AG04450 (cell line): ENCODE measurements around the gene CKLF. TPM values are rescaled to one million over a fixed set of nuclear protein-coding genes. Genes with fewer than 3 reads are reported as not detected.
"Not testable (repeated sequence)": the region's sequence is repeated elsewhere in the genome, so short reads cannot be mapped to it uniquely, and the experiment has no call there.

Experiments used
- CTCF ChIA-PET: fragments of 300-600, 350-600 bp; formaldehyde crosslinking; extraction: SDS; loops from one replicate; lab custom pipeline; 2022; ENCODE audit warnings: antibody characterized with exemption, inconsistent platforms; lab: Charles Lee
- POLR2A ChIA-PET: fragments of 350-600 bp; formaldehyde crosslinking; extraction: SDS; loops from one replicate; lab custom pipeline; 2021; ENCODE audit warnings: antibody characterized with exemption, inconsistent platforms; lab: Yijun Ruan, JAX
- DNase-seq: peaks from one replicate; pipeline ENCODE4 v3.0.0-alpha.2; 2011; ENCODE audit warnings: low read depth, low spot score
- H3K27ac ChIP-seq: one replicate; pipeline ENCODE4 v1.5.1; 2012; ENCODE audit warnings: low read depth, low read length, control low read depth
- H3K27me3 ChIP-seq: one replicate; pipeline ENCODE4 v1.6.0; 2012; ENCODE audit warnings: low read length; ENCODE audit not compliant: control insufficient read depth, insufficient read depth
- H3K4me3 ChIP-seq: 2 replicates; pipeline ENCODE4 v1.5.1; 2011; ENCODE audit warnings: mild to moderate bottlenecking, low read depth, low read length, control low read depth
- H3K9me3 ChIP-seq: 2 replicates; pipeline ENCODE4 v1.5.1; 2012; ENCODE audit warnings: low read length; ENCODE audit not compliant: control insufficient read depth, insufficient read depth
- CTCF ChIP-seq: IDR thresholded peaks from 2 replicates; pipeline ENCODE4 v1.5.1; 2011; ENCODE audit warnings: low read depth, low read length, control low read depth, inconsistent platforms
- polyA plus RNA-seq: library from polyadenylated mRNA; depleted of rRNA; stranded (reverse); fragments of >200 nt; gene quantifications from 2 replicates; pipeline ENCODE4 v1.2.3, GENCODE V29; 2011

CKLF gene
- polyA plus RNA-seq, 1 experiment: 56.2 TPM

- ChIA-PET POLR2A (no interaction called here), CTCF (interaction anchor here (1.3 kb wide), 1 partner anchor 18 kb away, joined by 8 read pairs; no protein-coding TSS in a partner anchor)
- Histone ChIP-seq H3K27ac (no peak overlapping the region), H3K4me3 (no peak overlapping the region), H3K27me3 (peaks cover 10% of the 10 kb centered on the region), H3K9me3 (no peaks in the 10 kb centered on the region)
- DNase-seq: no peak
- TF ChIP-seq CTCF: no peak
Measured at GRCh38 chr16:66590322-66590721, 37.9 kb downstream of the CKLF start.

- no peak overlapping the region for H3K27ac ChIP-seq
- peaks cover 10% of the 10 kb centered on the region for H3K27me3 ChIP-seq
- POLR2A ChIA-PET: no interaction called here
- H3K4me3 ChIP-seq: no peak overlapping the region
- DNase-seq: no peak
- H3K9me3 ChIP-seq: no peaks in the 10 kb centered on the region
- CTCF ChIA-PET: interaction anchor here (1.3 kb wide), 1 partner anchor 18 kb away, joined by 8 read pairs; no protein-coding TSS in a partner anchor
- no peak for TF ChIP-seq CTCF
Measured at GRCh38 chr16:66591018-66591417, 38.6 kb downstream of the CKLF start.

- Histone ChIP-seq H3K27me3 (peaks cover 10% of the 10 kb centered on the region), H3K4me3 (no peak overlapping the region), H3K27ac (no peak overlapping the region), H3K9me3 (no peaks in the 10 kb centered on the region)
- no peak for DNase-seq
- no peak for TF ChIP-seq CTCF
- ChIA-PET POLR2A (interaction anchor here (0.7 kb wide), 1 partner anchor 58 kb away, joined by 4 read pairs; no protein-coding TSS in a partner anchor), CTCF (no interaction called here)
Measured at GRCh38 chr16:66592241-66592640, 39.9 kb downstream of the CKLF start.

- ChIA-PET CTCF (no interaction called here), POLR2A (interaction anchor here (0.7 kb wide), 1 partner anchor 58 kb away, joined by 4 read pairs; no protein-coding TSS in a partner anchor)
Measured at GRCh38 chr16:66592814-66593213, 40.4 kb downstream of the CKLF start.

GRCh38 chr16:66594739-66595138 lies 42.4 kb downstream of the CKLF start:
- ChIA-PET POLR2A (no interaction called here), CTCF (interaction anchor here (1.6 to 2.1 kb wide), 2 partner anchors 14 to 188 kb away, joined by 3 to 8 read pairs; no protein-coding TSS in a partner anchor)
- TF ChIP-seq CTCF: no peak
- Histone ChIP-seq H3K9me3 (no peaks in the 10 kb centered on the region), H3K27me3 (peaks cover 14% of the 10 kb centered on the region), H3K27ac (no peak overlapping the region), H3K4me3 (no peak overlapping the region)
- DNase-seq: no peak

More at GRCh38 chr16:66592814-66593213, 40.4 kb downstream of the CKLF start:
- DNase-seq: no peak
- H3K4me3 ChIP-seq: no peak overlapping the region
- no peaks in the 10 kb centered on the region for H3K9me3 ChIP-seq
- peaks cover 12% of the 10 kb centered on the region for H3K27me3 ChIP-seq
- TF ChIP-seq CTCF: no peak
- no peak overlapping the region for H3K27ac ChIP-seq

- POLR2A ChIA-PET: not testable (repeated sequence)
- CTCF ChIA-PET: interaction anchor here (1.6 to 2.3 kb wide), 2 partner anchors 12 to 190 kb away, joined by 3 to 13 read pairs; no protein-coding TSS in a partner anchor
Measured at GRCh38 chr16:66596559-66596958, 44.2 kb downstream of the CKLF start.

More at GRCh38 chr16:66596559-66596958, 44.2 kb downstream of the CKLF start:
- H3K27ac ChIP-seq, DNase-seq, H3K9me3 ChIP-seq, H3K4me3 ChIP-seq: not testable (repeated sequence)
- H3K27me3 ChIP-seq: peaks cover 13% of the 10 kb centered on the region
